Ovary (tissue), 9 donors: Measurements from ENCODE around the gene KHDC4. TPM values are rescaled to one million over a fixed set of nuclear protein-coding genes. Genes with fewer than 3 reads are reported as not detected.

ENCODE experiments used
- DNase-seq, 5 donors: peaks; one replicate each; pipeline ENCODE4 v3.0.0-alpha.2; 2019 to 2020
- H3K27ac ChIP-seq, 2 donors: fragments of 200-600 bp; one replicate each; pipeline versions ENCODE4 v1.5.1 to v1.8.0; 2019 to 2022
- H3K27me3 ChIP-seq: fragments of 200-600 bp; one replicate; pipeline ENCODE4 v1.8.0; 2022
- H3K36me3 ChIP-seq: fragments of 200-600 bp; sonication (generic); one replicate; pipeline ENCODE4 v1.5.1; 2019
- H3K4me1 ChIP-seq: one replicate; pipeline ENCODE4 v1.8.1; 2013; ENCODE audit warnings: mild to moderate bottlenecking, moderate library complexity; ENCODE audit not compliant: insufficient read depth
- H3K4me3 ChIP-seq: fragments of 200-600 bp; sonication (generic); one replicate; pipeline ENCODE4 v1.5.1; 2017
- H3K9me3 ChIP-seq, 2 donors: fragments of 200-600 bp in 1 of 2; sonication (generic) in 1 of 2; one replicate each; pipeline versions ENCODE4 v1.5.1 to v1.8.1; 2013 to 2019; ENCODE audit warnings: mild to moderate bottlenecking in 1 of 2, moderate library complexity in 1 of 2
- EP300 ChIP-seq: sonication (generic); formaldehyde crosslinking; IDR thresholded peaks from one replicate; pipeline ENCODE4 v1.6.1; 2017; ENCODE audit warnings: antibody characterized with exemption
- POLR2A ChIP-seq: fragments of 450-650 bp; IDR thresholded peaks from one replicate; pipeline ENCODE4 v1.6.1; 2017; ENCODE audit warnings: antibody characterized with exemption, mild to moderate bottlenecking, moderate library complexity
- WGBS, 3 donors: extraction: QIAGEN DNeasy Blood & Tissue Kit in 1 of 3; methylation state at CpG; one replicate each; pipeline versions ENCODE4 v1.1.5 to v1.1.7; 2013 to 2017; 5-methylcytosine and 5-hydroxymethylcytosine counted together
- intact Hi-C, 4 donors: fragments of 100-400 bp; cut with DNase I; formaldehyde crosslinking; loops; one replicate each; pipeline versions ENCODE4 v1.11.0 to v1.15.1; 2022 to 2023
- polyA plus RNA-seq, 2 donors: library from polyadenylated mRNA; stranded (reverse); fragments of 200-250 nt in 1 of 2; fragments of 350-450 nt in 1 of 2; fragmentation: Illumina TruSeq in 1 of 2; extraction: RNeasy Lipid Tissue Mini Kit (QIAGEN cat#74804) in 1 of 2; gene quantifications; one replicate each; pipeline ENCODE4 v1.2.3, GENCODE V29; 2013 to 2014
- total RNA-seq, 7 donors: library from RNA; depleted of rRNA in 2 of 7; stranded (reverse); fragments of >200 nt in 2 of 7; fragmentation: NEBNext Ultra II Directional in 3 of 7; extraction: Animal tissue kit (Norgen Biotek cat#: 25700) in 3 of 7; gene quantifications; one replicate each; pipeline versions ENCODE4 v1.1.0 to v1.2.4, GENCODE V29; 2016 to 2023
- TF ChIP-seq, protein P1 (sequence below), 3 donors: fragments of 450-650 bp in 2 of 3; fragments of 200-600 bp in 1 of 3; IDR thresholded peaks; one replicate each; pipeline versions ENCODE4 v1.5.1 to v1.8.0; 2016 to 2022; ENCODE audit warnings: antibody characterized with exemption in 3 of 3, mild to moderate bottlenecking in 1 of 3
- donor health status: DM: no; HTN: no; CAD: no; lungs with moderate emphysema.
- donor health status: DM: no; HTN: no; CAD: no.
- donor health status: Bipolar disorder and iron deficiency.
- donor health status: DM: yes; HTN: yes; CAD: no.
- donor health status: DM: no; HTN: no; CAD: no.
- donor health status: DM: yes; HTN: yes; CAD: no.

The KHDC4 gene
- total and polyA plus RNA-seq, 9 donors: 35.4 to 61.1 (median 46.4) TPM

- intact Hi-C loops: no loop called here
- H3K4me1 ChIP-seq: peaks cover 6% of the 10 kb centered on the region
- no peaks in the 10 kb centered on the region for H3K36me3 ChIP-seq
- H3K4me3 ChIP-seq: no peak overlapping the region
- no peaks in the 10 kb centered on the region for H3K9me3 ChIP-seq
- no peak for DNase-seq
- H3K27me3 ChIP-seq: no peaks in the 10 kb centered on the region
- H3K27ac ChIP-seq: no peak overlapping the region
- TF ChIP-seq EP300 (no peak), POLR2A (no peak)
- TF ChIP-seq, protein P1, sequence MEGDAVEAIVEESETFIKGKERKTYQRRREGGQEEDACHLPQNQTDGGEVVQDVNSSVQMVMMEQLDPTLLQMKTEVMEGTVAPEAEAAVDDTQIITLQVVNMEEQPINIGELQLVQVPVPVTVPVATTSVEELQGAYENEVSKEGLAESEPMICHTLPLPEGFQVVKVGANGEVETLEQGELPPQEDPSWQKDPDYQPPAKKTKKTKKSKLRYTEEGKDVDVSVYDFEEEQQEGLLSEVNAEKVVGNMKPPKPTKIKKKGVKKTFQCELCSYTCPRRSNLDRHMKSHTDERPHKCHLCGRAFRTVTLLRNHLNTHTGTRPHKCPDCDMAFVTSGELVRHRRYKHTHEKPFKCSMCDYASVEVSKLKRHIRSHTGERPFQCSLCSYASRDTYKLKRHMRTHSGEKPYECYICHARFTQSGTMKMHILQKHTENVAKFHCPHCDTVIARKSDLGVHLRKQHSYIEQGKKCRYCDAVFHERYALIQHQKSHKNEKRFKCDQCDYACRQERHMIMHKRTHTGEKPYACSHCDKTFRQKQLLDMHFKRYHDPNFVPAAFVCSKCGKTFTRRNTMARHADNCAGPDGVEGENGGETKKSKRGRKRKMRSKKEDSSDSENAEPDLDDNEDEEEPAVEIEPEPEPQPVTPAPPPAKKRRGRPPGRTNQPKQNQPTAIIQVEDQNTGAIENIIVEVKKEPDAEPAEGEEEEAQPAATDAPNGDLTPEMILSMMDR (IDR thresholded peaks at IDR 0.05): no peak
These were observed 52.0 kb downstream of the KHDC4 start for GRCh38 chr1:155882235-155882634.

DNA sequence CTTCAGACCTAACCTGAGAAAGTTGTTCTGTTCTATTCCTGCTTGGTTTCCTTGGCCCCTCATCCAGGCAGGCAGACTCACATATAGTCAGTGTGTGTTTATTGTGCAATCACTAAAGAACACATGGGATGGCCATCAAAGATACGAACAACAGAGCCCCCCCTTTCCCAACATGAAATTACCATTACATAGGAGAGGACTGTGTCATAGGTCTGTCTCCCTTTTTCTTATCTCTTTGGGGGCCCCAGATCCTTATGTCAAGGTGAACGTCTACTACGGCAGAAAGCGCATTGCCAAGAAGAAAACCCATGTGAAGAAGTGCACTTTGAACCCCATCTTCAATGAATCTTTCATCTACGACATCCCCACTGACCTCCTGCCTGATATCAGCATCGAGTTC is 53.3 kb downstream of the KHDC4 start:
- TF ChIP-seq EP300: no peak
- WGBS, 3 donors: 80 to 84% (median 84%) methylated on average over 6 of the region's 6 CpGs
- DNase-seq: no peak
- no peaks in the 10 kb centered on the region for H3K9me3 ChIP-seq
- no peak overlapping the region for H3K4me3 ChIP-seq
- peaks cover 6% of the 10 kb centered on the region for H3K4me1 ChIP-seq
- H3K27me3 ChIP-seq: no peaks in the 10 kb centered on the region
- no peaks in the 10 kb centered on the region for H3K36me3 ChIP-seq
- intact Hi-C loops: no loop called here
- H3K27ac ChIP-seq: no peak overlapping the region

DNA sequence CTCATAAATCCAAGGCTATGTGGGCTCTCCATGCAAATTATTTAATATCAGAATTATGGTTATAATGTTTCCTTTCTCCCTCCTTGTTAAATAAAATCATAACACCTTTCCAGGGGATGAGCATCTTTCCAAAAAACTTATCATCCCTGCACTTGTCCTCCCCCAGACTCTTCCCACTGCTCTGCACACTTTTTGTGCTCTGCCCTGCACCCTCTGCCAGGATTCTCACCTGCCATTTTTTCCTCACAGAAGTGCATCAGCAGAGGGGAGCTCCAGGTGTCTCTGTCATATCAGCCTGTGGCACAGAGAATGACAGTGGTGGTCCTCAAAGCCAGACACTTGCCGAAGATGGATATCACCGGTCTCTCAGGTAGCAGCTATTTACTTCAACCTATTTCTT is 54.0 kb downstream of the KHDC4 start:
- DNase-seq: no peak
- Histone ChIP-seq H3K27me3 (no peaks in the 10 kb centered on the region), H3K4me1 (peaks cover 6% of the 10 kb centered on the region), H3K4me3 (no peak overlapping the region), H3K9me3 (no peaks in the 10 kb centered on the region), H3K27ac (no peak overlapping the region), H3K36me3 (no peaks in the 10 kb centered on the region)
- TF ChIP-seq POLR2A (no peak), EP300 (no peak)
- TF ChIP-seq, protein P1 (IDR thresholded peaks at IDR 0.05): no peak
- 95 to 100% (median 97%) methylated on average over 2 of the region's 2 CpGs for WGBS, 3 donors
- intact Hi-C loops: no loop called here

DNA sequence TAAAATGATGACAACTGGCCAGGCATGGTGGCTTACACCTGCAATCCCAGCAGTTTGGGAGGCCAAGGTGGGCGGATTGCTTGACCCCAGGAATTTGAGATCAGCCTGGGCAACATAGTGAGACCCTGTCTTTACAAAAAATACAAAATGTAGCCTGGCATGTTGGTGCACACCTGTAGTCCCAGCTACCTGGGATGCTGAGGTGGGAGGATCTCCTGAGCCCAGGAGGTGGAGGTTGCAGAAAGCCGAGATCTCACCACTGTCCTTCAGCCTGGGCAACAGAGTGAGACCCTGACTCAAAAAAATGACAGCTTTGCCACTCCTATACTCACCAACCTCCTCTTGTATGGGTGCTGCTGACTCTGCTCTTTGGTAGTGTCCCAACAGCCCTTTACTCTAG is 56.3 kb downstream of the KHDC4 start:
- intact Hi-C loops: no loop called here
- no peak for DNase-seq
- Histone ChIP-seq H3K36me3 (no peaks in the 10 kb centered on the region), H3K4me3 (no peak overlapping the region), H3K27ac (no peak overlapping the region), H3K9me3 (no peaks in the 10 kb centered on the region), H3K27me3 (no peaks in the 10 kb centered on the region), H3K4me1 (no peaks in the 10 kb centered on the region)
- TF ChIP-seq EP300 (no peak), POLR2A (no peak)
- TF ChIP-seq, protein P1 (IDR thresholded peaks at IDR 0.05): no peak
- 98 to 100% (median 98%) methylated on average over 2 of the region's 2 CpGs for WGBS, 3 donors

GRCh38 chr1:155873860-155874259 is 60.4 kb downstream of the KHDC4 start:
- Histone ChIP-seq H3K4me3 (no peak overlapping the region), H3K4me1 (no peaks in the 10 kb centered on the region), H3K27me3 (no peaks in the 10 kb centered on the region), H3K27ac (no peak overlapping the region), H3K36me3 (no peaks in the 10 kb centered on the region), H3K9me3 (no peaks in the 10 kb centered on the region)
- 83 to 87% (median 85%) methylated on average over 9 of the region's 9 CpGs for WGBS, 3 donors
- no peak for DNase-seq
- intact Hi-C loops: no loop called here
- TF ChIP-seq EP300 (no peak), POLR2A (no peak)
- TF ChIP-seq, protein P1 (IDR thresholded peaks at IDR 0.05): no peak
